ENCODE measurements around the gene PPFIBP2.

The PPFIBP2 gene

DNA sequence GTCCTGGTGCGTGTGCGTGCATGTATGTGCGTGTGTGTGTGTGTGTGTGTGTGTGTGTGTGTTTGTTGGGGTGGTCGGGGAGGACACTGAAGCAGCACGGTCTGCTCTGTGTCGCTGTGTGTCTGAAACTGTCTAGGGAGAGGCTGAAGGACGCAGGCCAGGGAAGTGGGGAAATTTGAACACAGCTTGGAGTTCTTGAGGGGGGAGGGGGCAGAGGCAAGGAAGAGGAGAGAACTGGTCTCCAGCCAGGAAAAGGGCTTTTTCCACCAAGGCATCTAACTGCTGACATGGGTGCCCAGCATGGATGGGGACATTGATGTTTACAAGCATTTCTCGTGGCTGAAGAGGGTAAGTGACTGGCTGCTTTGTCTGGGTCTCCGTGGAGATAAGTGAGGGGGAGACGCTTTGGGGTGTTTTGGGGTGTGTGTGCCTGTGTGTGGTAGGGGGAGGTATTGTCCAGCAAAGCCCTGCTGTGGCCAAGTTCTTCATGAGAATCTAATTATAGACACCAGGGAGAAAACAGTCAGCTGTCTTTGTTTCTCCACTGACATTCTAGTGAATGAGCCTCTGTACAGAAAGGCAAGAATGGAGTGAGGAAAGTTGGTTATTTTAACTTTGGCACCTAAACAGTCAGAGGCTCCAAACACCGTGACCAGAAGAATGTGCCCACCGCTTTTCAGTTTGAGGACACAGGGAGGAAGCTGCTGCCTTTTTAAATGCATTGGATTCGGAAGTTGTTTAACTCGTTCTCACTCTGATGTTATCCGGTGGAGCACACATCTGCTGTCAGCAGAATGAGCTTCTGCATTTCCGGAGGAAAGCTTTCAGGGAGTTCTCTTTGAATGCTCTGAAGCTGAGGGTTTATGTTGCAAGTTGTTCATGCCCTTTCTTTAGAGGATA, 63.7 kb downstream of the PPFIBP2 start:
- no peak for DNase-seq (ENCODE audit: low read depth)

DNA sequence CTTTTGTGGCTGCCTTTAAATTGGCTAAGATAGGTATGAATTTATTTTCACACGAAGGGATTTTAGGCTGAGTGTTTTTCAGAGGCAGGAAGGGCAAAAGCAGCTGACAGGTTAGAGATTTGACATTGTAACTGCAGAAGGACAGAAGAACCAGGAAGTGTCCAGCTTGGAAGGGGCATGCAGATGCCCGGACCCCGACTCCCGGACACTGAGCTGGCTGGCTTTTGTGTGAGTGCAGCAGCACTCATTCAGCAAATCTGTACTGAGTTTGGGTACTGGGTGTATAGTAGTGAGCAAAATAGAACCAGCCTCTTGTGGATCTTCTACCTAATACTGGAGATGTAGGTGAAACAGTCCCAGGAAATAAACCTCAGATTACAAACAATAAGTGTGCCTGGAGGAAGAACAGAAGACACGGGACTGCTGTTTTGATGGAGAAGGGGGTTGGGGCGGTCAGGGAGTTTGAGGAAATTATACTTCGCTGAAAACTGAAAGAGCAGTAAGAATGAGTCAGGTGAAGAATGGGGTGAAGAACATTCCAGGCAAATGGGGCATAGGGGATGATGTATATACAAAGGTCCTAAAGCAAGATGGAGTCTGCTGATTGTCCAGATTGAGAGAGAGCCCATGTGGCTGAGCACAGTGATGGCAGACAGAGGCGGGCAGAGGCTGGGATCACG, 64.6 kb downstream of the PPFIBP2 start:
- no peak for DNase-seq (ENCODE audit: low read depth)

DNA sequence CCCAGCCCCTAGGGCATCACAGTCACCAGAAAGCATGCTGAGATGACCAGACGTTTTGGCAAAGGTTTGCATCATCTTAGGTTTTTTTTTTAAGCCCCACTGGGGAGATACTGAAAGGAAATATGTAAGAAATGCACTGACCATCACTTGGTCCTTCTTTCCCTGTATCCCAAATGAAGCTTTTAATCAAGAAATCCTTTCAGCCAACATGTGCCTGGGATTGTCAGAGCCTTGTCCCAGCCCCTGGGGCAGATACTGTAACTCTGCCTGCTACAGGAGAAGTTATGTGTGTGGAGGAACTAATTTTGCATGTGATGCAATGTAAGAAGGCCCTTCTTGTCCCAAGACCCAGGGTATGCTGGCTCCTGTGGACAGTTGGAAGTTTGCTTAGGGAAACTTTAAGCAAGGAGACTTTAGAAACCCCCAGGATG, 65.6 kb downstream of the PPFIBP2 start:
- no peak for DNase-seq (ENCODE audit: low read depth)

DNA sequence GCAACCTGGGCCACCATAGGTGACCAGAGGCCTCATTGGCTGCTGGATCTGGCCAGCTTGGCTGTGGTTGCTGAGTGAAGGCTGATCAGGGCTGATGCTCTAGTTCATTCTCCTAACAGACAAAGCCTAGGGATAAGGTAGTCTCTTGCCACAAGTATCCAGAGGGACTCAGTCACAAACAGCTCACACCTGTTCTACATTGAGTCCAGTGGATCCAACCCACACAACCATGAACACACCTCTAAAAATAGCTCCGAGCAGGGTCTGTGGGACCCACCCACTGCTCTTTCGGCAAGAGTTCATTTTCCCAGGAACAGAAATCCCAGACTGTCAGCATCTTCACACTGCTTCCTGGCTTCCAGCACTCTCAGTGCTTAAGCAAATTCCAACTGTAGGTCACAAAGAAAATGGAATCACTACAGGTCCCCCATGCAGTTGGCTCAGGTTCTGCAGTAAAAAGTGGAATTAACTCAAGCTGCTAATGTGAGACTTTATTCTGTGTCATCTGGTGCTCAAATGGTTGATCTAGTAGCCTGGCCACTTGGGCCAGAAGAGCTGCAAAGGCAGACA, 67.3 kb downstream of the PPFIBP2 start:
- DNase-seq (ENCODE audit: low read depth) = no peak

DNA sequence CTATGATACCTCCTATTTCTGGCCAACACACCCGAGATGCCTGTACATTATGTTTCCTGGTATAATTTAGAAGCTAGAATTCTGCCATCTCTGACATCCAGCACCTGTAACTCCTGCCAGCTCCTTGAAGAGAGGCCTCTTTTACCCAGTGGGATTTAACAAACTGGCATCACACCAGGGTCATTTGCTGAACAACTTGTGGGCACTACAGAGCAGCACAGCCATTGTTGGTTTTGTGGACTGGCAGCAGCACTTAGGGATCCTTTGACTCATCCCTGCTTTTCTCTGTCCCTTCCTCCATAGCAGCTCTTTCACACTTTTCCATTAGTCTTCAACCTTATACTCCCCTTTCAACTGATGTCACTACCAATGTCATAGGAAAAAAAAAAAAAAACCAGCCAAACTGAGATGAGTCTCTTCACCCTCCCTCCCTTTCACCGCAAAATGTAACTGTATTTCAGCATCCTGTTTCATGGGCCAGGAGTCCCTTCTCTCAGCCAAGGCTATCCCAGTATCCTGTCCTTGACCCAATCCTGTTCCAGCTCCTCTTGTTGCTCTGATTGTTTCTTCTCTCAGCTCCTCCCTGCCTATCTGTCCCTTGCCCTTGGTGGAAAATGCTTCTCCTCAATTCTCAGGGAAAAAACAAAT, 68.7 kb downstream of the PPFIBP2 start:
- no peak for DNase-seq (ENCODE audit: low read depth)

DNA sequence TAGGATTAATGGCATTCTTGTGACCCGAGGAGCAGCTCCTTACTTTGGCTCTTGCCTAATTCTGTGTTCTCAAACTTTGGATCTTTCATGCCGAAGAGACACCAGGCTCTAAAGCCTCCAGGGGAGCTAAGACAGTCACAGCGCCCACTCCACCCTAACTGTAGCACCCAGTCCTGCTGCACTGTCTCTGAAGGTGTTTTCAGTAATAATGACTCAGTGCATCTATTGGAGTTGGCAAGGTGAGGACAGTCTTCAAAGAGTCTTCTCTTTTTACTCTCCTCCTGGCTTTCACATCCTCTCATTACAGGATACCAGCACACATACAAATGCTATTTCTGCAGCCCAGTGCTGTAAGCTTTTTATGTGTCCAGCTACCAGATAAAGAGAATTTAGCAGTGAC, 69.4 kb downstream of the PPFIBP2 start:
- no peak for DNase-seq (ENCODE audit: low read depth)

DNA sequence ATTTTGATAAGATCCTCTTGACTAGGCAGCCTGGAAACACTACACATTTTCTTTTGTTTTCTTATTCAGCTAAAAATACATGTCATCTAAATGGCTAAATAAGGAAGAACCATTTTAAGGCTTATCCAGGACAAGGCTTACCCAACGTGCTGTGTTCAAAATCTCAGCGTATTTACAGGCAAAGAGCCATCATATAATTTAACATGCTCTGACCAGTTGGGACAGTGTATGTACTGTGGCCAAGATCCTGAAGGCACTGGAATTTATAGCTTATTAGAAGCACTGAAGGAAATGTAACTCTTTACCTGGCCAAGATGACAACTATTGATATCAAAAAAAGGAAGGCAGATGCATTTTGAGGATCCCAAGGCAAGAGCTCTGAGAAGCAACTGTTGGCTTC, 71.1 kb downstream of the PPFIBP2 start:
- DNase-seq (ENCODE audit: low read depth) = no peak

DNA sequence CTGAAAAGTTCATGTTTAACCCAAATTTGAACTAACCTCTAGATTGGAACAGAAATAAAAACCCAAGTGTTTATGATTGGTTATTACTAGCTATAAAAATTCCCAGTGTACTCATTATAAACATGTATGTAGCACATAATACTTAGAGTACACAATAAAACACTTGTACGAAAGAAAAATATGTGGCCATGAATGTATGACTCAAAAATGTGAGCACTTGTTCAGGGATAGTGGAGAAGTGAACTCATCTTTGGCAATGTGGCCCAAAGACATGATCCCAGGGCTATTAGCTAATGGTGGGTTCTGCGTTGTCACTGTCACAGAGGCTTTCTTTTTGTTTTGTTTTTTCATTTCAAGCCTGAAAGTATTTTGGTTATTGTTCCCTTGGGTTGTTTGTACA, 72.0 kb downstream of the PPFIBP2 start:
- DNase-seq (ENCODE audit: low read depth) = no peak

DNA sequence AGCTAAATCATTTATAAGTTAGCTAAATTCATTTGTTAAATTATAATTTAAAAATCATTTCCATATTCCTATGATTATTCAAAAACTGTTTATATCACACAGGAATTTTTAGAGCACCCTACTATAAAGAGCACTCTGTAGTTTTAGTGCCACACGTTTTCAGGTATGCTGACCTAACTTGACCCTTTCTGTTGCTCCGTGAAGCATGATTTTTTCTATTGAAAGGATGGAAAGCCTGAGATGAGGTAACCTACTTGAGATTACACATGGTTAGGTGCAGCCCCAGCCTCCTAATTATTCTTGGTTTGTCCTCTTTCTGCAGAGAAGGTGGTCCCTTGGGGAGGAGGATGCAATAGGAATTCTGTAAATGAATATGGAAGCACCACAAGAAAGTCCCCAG, 72.6 kb downstream of the PPFIBP2 start:
- DNase-seq (ENCODE audit: low read depth) = no peak

DNA sequence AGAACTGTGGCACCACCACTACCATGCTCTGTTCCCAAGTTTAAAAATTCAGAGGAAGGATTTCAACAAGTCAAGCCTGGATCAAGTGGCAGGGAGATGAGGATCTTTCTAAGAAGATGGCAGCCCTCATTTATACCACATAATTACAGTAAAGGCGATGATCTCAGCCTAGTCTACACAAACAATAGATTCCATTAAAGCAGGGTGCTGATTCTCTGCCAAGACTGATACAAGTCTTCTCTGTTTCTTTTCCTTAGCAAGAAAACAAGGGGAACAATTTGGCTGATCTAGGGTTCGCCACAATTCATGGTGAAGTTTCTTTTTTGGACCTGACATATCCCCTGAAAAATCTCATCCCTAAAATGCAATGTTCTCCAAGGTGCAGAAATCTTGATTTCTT, 73.9 kb downstream of the PPFIBP2 start:
- DNase-seq (ENCODE audit: low read depth) = no peak

DNA sequence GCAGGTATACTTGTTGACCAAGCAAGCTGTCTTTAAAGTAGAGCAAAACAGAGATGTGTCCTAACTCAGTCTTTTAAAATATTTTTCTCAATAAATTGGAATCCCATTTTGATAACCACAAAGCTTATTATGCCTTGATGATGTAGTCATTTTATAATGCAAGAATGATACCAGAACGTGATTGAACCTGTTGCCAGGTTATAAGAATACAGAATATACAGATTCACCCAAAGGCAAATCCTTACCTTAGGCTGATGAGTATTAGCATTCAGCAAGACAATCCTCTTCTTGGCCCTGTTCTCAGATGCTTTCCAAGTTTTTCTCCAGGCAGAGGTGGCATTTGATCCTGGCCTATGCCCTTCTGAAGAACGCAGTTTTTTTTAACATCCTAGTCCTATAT, 76.1 kb downstream of the PPFIBP2 start:
- DNase-seq (ENCODE audit: low read depth) = no peak

DNA sequence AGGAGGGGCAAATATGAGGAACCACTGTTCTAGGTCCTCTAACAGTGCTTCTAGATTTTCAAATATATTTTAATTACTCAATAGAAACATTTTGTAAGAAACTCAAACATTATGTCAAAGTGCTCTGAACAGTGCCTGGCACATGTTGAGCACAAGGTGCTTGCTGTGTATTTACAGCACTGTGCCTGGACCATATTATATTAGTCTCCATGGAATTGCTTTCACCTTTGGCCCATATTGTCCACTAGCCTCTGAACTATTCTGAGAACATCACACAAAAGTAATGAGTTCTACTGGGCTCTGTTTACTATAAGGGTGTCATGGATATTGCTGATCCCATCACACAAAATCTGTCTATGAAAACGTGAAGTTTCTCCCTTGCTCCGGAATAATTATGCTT, 76.7 kb downstream of the PPFIBP2 start:
- no peak for DNase-seq (ENCODE audit: low read depth)

DNA sequence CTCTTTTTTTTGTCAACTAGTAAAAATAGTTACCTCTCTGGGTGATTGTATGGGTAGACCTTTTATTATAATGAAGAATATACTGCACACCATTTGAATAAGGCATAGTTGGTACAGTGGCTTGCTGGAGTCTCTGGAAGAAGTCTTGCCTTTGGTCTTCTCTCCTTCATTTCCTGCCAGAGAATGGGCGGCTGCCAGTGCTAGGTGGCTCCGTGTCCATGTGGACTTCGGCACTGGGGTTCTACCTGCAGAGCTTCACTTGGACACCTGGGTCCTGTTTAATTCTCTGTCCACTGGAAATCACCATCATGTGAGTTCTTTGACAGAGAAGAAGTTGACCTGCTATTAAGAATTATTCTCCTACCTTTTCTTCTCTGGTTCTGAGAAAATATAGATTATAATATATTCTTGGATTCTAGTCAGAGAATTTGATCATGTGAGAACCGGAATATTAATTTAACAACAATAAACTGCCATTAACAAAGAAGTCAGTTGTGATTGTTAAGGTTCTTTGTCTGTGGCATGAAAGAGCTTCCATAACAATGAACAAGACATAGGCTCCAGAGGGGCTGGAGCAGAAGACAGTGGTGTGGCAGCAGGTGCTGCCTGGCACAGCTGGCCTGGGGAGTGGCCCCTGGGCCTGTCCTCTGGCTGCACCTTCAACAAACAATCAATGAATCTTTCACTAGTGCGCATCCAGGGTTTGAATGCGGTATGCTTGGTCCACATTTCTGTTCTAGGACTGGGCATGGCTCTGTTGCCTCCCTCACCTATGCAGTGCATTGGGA, 77.5 kb downstream of the PPFIBP2 start:
- DNase-seq (ENCODE audit: low read depth) = no peak

DNA sequence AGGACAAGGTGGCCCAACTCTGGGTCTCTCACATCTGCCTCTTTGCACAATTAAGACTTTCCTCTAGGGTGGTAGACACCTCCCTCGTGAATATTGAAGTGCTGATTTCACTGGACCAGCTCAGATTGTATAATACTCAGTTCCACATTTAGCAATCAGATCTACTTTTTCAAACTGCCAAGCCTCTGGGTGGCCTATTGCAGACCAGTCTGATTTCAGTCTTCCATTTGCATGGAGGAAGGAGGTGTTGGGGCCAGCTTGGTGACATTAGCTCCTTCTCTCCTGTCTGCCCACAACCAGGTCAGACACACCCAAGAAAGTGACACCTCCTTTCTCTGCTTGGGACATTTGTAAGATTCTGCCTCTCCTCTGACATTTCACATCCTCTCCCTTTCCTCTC, 78.2 kb downstream of the PPFIBP2 start:
- DNase-seq (ENCODE audit: low read depth) = no peak

DNA sequence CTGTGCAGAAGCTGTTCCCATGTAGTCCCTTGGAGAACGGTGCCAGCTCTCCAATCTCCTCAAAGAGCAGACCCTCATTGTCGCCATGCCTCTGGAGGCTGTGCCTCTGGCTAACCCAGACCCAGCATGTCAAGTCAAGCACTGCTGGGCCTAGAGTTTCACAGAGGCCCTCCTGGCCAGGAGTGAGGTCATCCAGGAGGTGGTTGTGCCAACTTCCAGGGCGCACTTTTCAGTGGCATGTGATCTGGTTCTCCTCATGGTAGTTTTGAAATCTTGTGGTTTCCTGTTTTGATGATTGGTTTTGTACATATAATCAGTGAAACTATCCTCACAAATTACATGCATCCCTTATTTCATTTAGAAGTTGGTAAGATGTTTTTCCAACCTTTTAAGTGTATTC, 78.9 kb downstream of the PPFIBP2 start:
- no peak for DNase-seq (ENCODE audit: low read depth)

DNA sequence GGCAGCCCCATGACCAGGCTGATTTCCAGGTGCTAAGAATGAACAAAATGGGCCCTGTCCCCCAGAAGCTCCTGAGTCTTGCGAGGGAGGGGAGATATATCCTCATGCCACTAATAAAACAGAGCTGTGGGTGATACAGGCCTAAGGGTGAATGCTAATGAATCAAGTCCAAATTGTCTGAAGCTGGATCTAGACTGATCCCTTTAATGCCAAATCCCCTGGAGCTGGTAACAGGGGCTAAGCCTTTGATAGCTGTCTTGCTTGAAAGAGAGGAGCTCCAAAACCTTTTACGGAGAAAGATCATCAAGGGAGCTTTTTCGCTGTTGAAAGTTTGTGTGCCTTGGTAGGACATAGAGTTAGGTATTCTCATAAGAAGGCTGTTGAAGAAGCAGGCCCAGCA, 79.7 kb downstream of the PPFIBP2 start:
- DNase-seq (ENCODE audit: low read depth) = no peak

DNA sequence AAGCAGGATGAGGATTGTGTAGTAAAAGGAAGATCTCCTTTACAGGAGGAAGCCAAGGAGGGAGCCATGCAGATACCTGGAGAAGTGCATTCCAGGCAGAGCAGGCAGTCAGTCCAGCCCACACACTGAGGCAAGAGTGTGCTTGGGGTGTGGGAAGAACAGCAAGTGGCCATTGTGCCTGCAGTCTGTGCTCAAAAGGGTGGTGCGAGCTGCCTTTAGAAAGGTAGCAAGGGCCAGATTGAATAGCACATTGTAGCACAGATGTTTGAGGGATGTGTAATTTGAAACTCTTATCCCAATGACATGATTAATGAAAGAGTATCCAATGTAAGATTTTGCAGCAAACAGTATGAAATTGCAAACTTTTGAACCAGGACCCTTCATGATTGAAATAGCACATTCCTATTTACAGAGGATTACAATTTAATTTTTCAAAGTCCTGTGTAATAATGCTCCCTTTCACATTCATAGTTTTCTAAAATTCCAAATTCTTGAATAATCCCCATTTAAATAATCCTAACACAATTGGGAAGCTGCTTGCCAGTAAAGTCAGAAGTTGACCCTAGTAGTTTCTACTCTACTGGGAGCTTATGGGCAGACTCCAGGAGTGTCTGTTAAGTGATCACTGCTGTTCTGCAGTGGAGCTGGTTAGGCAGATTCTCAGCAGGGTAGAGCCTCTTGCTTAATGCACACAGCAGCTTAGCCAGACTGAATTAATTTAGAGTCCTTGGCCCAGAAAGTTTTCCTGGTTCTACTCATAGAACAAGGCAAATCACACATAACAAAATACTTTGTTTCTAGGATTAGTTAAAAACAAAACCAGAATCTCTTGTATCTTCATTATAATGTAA, 81.4 kb downstream of the PPFIBP2 start:
- DNase-seq (ENCODE audit: low read depth) = no peak

DNA sequence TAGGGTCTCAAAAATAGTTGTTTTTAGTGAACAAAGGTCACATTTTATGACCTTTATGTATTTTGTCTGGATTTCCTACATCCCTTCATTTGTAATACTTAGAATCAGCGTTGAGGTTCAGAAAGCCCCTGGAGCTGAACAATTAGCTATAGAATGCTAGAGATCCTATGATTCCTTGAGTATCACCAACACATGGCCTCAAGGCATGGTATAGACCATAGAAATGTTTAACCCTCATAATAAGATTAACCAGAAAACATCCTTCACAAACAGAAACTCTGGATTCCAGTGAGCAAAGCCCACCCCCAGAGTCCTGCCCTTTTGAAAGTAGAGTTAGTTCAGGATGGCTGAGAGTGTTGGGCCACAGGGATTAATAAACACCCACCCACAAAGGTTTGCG, 82.2 kb downstream of the PPFIBP2 start:
- DNase-seq (ENCODE audit: low read depth) = no peak

DNA sequence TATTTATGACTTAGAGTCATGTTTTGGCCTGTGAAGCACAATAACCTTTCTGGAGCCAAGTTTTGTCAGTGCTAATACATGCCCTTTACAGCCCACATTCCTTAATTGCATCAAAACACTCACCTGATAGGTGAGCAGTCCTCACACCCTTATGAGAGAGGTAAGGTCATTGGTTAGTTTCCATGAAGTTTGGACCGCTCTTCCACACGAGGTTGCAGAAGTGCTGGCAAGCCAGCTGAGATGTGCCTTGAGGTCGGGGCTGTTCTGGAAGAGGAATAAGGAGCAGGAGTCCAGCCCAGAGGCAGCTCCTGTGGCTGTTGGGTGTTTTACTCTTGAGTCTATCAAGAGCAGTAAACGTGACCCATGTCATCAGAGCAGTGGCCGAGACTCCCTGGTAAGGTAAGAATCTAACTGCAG, 83.2 kb downstream of the PPFIBP2 start:
- DNase-seq (ENCODE audit: low read depth) = no peak

DNA sequence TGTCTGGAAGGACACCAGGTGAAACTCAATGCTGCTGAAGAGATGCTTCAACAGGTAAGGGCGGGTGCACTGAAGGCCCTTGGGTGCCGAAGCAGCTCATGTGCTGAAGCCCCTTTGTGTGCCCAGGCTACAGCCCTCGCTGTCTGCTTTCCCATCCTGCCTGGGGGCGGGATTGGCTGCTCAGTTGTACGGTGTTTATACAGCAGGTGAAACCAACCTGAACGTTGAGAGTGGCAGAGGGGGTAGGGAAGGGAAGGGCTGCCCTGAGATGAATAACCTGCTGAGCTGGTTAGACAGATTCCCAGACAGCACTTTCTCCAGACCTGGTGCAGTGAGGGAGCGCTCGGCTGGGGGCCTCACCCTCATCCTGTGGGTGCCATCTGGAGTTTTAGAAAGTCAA, 83.8 kb downstream of the PPFIBP2 start:
- no peak for DNase-seq (ENCODE audit: low read depth)

DNA sequence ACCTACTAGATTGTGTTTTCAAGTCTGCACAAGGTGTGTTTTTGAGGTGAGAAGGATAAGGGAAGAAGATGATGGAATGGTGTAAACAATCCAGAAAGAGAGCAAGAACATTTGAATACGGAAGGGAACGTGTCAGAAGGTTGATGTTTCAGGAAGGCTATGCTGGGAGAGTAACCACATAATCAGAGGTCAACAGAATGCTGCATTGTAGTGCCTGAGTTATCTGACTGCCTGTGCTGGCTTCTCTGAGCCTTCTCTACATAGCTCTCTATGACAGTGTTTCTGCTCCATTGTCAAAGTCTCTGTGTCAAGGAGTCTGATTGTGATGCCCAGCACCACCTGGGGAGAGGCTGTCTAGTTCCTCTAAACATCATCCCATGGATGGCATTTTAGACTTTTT, 85.4 kb downstream of the PPFIBP2 start:
- DNase-seq (ENCODE audit: low read depth) = no peak
